GM13977 (cell line): ENCODE measurements around the gene PTGES3.

Experiments
- DNase-seq: peaks from one replicate; pipeline ENCODE4 v3.0.0; 2012; ENCODE audit warnings: low spot score
- in situ Hi-C: fragments of 300-500 bp; cut with MboI; formaldehyde crosslinking; loops from one replicate; pipeline ENCODE4 v1.12.0; 2022; ENCODE audit warnings: low sequenced_read_pairs, low pct_unique_long_range_greater_than_20kb, mixed read lengths, inconsistent platforms; ENCODE audit not compliant: unreplicated experiment
- TF ChIP-seq, protein P1 (sequence below): IDR thresholded peaks from 2 replicates; pipeline ENCODE4 v1.5.1; 2012; ENCODE audit warnings: mild to moderate bottlenecking, control low read depth; ENCODE audit not compliant: insufficient read depth; ENCODE audit errors: extremely low read depth, missing control alignments

PTGES3 gene

GRCh38 chr12:56718636-56719035 is 30.6 kb upstream of the PTGES3 start:
- TF ChIP-seq, protein P1, sequence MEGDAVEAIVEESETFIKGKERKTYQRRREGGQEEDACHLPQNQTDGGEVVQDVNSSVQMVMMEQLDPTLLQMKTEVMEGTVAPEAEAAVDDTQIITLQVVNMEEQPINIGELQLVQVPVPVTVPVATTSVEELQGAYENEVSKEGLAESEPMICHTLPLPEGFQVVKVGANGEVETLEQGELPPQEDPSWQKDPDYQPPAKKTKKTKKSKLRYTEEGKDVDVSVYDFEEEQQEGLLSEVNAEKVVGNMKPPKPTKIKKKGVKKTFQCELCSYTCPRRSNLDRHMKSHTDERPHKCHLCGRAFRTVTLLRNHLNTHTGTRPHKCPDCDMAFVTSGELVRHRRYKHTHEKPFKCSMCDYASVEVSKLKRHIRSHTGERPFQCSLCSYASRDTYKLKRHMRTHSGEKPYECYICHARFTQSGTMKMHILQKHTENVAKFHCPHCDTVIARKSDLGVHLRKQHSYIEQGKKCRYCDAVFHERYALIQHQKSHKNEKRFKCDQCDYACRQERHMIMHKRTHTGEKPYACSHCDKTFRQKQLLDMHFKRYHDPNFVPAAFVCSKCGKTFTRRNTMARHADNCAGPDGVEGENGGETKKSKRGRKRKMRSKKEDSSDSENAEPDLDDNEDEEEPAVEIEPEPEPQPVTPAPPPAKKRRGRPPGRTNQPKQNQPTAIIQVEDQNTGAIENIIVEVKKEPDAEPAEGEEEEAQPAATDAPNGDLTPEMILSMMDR: no peak
- in situ Hi-C loops: no loop called here
- no peak for DNase-seq

DNA sequence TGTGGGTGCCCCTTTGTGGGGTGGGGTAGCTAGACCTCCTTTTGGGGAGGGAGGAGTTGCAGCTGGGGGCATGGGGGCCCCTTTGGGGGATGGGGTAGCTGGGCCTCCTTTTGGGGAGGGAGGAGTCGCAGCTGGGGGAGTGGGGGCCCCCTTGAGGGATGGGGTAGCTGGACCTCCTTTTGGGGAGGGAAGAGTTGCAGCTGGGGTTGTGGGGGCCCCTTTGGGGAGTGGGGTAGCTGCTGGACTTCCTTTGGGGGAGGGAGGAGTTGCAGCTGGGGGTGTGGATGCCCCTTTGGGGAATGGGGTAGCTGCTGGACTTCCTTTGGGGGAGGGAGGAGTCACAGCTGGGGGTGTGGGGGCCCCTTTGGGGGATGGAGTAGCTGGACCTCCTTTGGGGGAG is 30.1 kb upstream of the PTGES3 start:
- no peak for DNase-seq
- TF ChIP-seq, protein P1: no peak
- in situ Hi-C loops: no loop called here

DNA sequence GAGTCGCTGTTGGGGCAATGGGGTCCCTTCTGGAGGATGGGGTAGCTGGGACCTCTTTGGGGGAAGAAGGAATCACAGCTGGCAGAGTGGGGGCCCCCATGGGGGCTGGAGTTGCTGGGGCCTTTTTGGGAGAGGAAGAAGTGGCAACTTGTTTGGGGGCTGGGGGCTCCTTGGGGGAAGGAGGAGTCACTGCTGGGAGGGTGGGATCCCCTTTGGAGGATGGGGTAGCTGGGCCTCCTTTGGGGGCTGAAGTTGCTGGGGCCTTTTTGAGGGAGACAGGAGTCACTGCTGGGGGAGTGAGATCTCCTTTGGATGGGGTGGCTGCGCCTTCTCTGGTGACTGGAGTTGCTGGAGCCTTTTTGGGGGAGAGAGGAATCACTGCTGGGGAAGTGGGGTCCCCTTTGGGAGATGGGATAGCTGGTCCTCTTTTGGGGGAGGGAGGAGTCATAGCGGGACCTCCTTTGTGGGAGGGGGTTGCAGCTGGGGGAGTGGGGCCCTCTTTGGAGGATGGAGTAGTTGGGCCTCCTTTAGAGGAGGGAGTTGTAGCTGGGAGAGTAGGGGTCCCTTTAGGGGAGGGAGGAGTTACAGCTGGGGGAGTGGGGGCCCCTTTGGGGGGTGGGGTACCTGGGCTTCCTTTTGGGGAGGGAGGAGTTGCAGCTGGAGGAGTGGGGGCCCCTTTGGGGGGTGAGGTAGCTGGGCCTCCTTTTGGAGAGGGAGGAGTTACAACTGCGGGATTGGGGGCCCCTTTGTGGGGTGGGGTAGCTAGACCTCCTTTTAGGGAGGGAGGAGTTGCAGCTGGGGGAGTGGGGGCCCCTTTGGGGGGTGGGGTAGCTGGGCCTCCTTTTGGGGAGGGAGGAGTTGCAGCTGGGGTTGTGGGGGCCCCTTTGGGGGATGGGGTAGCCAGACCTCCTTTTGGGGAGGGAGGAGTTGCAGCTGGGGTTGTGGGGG is 29.1 kb upstream of the PTGES3 start:
- in situ Hi-C loops: no loop called here

GRCh38 chr12:56716458-56716857 is 28.4 kb upstream of the PTGES3 start:
- TF ChIP-seq, protein P1: no peak
- DNase-seq: no peak
- in situ Hi-C loops: no loop called here

More for the DNA sequence above, 29.1 kb upstream of the PTGES3 start:
- TF ChIP-seq, protein P1: no peak
- DNase-seq: no peak

DNA sequence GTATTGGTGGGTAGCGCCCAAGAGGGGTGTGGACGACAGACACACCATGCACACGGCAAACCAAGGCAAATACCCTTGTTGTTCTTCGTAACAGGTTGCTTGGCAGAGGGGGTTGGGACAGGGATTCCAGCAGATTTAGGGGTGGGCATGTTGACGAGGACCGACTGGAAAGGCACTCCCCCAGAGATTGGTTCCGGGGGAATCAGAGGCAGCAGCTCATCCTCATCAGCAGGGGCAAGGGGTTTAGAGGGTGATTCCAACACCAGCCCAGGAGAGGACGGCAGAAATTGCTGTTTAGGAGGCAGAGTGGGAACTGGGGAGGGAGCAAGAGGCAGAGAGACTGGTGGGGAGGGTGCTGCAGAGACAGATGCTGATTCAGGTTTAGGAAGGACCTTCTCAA is 27.7 kb upstream of the PTGES3 start:
- no peak for DNase-seq
- in situ Hi-C loops: no loop called here
- TF ChIP-seq, protein P1: no peak

- TF ChIP-seq, protein P1: no peak
- in situ Hi-C loops: no loop called here
- no peak for DNase-seq
Observed at GRCh38 chr12:56714431-56714929, 26.4 kb upstream of the PTGES3 start.
